IPS DF 6.9 (cell line): Measurements from ENCODE around the gene COL9A1.
"Not testable (repeated sequence)": the region's sequence is repeated elsewhere in the genome, so short reads cannot be mapped to it uniquely, and the experiment has no call there.

Experiments
- DNase-seq: peaks from one replicate; pipeline ENCODE4 v3.0.0-alpha.2; 2013; ENCODE audit warnings: low read depth, low spot score
- H3K27ac ChIP-seq: one replicate; pipeline ENCODE4 v1.5.1; 2013; ENCODE audit warnings: low read length, control low read depth
- H3K27me3 ChIP-seq: 2 replicates; pipeline ENCODE4 v1.6.1; 2013; ENCODE audit warnings: mild to moderate bottlenecking, low read length; ENCODE audit not compliant: control insufficient read depth, insufficient read depth
- H3K36me3 ChIP-seq: 2 replicates; pipeline ENCODE4 v1.6.1; 2013; ENCODE audit warnings: low read length; ENCODE audit not compliant: control insufficient read depth, insufficient read depth
- H3K4me1 ChIP-seq: 2 replicates; pipeline ENCODE4 v1.6.1; 2013; ENCODE audit warnings: low read length; ENCODE audit not compliant: control insufficient read depth, insufficient read depth
- H3K4me3 ChIP-seq: 2 replicates; pipeline ENCODE4 v1.5.1; 2013; ENCODE audit warnings: mild to moderate bottlenecking, low read length
- H3K9me3 ChIP-seq: 2 replicates; pipeline ENCODE4 v1.6.1; 2013; ENCODE audit warnings: low read length, inconsistent platforms; ENCODE audit not compliant: control insufficient read depth, insufficient read depth
- WGBS: extraction: QIAGEN DNeasy Blood & Tissue Kit; methylation state at CpG from one replicate; pipeline ENCODE4 v1.1.7; 2013; ENCODE audit warnings: mixed read lengths, missing lambda C conversion rate; ENCODE audit not compliant: insufficient read length, insufficient coverage; 5-methylcytosine and 5-hydroxymethylcytosine counted together

Gene COL9A1

GRCh38 chr6:70315079-70315751 lies 12.3 kb upstream of the COL9A1 start:
- no peaks in the 10 kb centered on the region for H3K27me3 ChIP-seq
- WGBS, result no CpG with 5 or more reads among the region's 2 CpGs
- no peak overlapping the region for H3K4me3 ChIP-seq

GRCh38 chr6:70314296-70314695 lies 11.4 kb upstream of the COL9A1 start:
- Histone ChIP-seq H3K4me3 (no peak overlapping the region), H3K36me3 (no peaks in the 10 kb centered on the region), H3K9me3 (no peaks in the 10 kb centered on the region), H3K27ac (no peak overlapping the region), H3K4me1 (no peaks in the 10 kb centered on the region), H3K27me3 (no peaks in the 10 kb centered on the region)
- WGBS, result no CpG with 5 or more reads among the region's 4 CpGs
- DNase-seq, result no peak

More at GRCh38 chr6:70315079-70315751, 12.3 kb upstream of the COL9A1 start:
- H3K4me1 ChIP-seq, result no peaks in the 10 kb centered on the region
- no peak overlapping the region for H3K27ac ChIP-seq
- no peak for DNase-seq
- H3K36me3 ChIP-seq, result no peaks in the 10 kb centered on the region
- H3K9me3 ChIP-seq, result no peaks in the 10 kb centered on the region

- H3K27ac ChIP-seq, result no peak overlapping the region
- DNase-seq, result no peak
- no peaks in the 10 kb centered on the region for H3K9me3 ChIP-seq
- no CpG with 5 or more reads among the region's 5 CpGs for WGBS
- no peaks in the 10 kb centered on the region for H3K36me3 ChIP-seq
- no peaks in the 10 kb centered on the region for H3K27me3 ChIP-seq
- no peaks in the 10 kb centered on the region for H3K4me1 ChIP-seq
- no peak overlapping the region for H3K4me3 ChIP-seq
Measured at GRCh38 chr6:70312165-70312745, 9.4 kb upstream of the COL9A1 start.

- DNase-seq, result peak; percentile 18
Measured at GRCh38 chr6:70310063-70310694, 7.3 kb upstream of the COL9A1 start.

GRCh38 chr6:70309243-70309642 lies 6.4 kb upstream of the COL9A1 start:
- Histone ChIP-seq H3K27me3 (no peaks in the 10 kb centered on the region), H3K4me3 (no peak overlapping the region), H3K36me3 (no peaks in the 10 kb centered on the region), H3K9me3 (no peaks in the 10 kb centered on the region), H3K4me1 (no peaks in the 10 kb centered on the region), H3K27ac (no peak overlapping the region)
- DNase-seq, result no peak
- no CpG with 5 or more reads among the region's 2 CpGs for WGBS

More at GRCh38 chr6:70310063-70310694, 7.3 kb upstream of the COL9A1 start:
- Histone ChIP-seq H3K27ac (no peak overlapping the region), H3K36me3 (no peaks in the 10 kb centered on the region), H3K4me3 (no peak overlapping the region), H3K4me1 (no peaks in the 10 kb centered on the region), H3K27me3 (no peaks in the 10 kb centered on the region), H3K9me3 (no peaks in the 10 kb centered on the region)
- WGBS, result no CpG with 5 or more reads among the region's 4 CpGs

- DNase-seq, H3K27me3 ChIP-seq, H3K9me3 ChIP-seq, H3K36me3 ChIP-seq, H3K27ac ChIP-seq, H3K4me1 ChIP-seq, H3K4me3 ChIP-seq: not testable (repeated sequence)
Measured at GRCh38 chr6:70308142-70308541, 5.3 kb upstream of the COL9A1 start.

- Histone ChIP-seq H3K4me3 (no peak overlapping the region), H3K27ac (no peak overlapping the region), H3K4me1 (no peaks in the 10 kb centered on the region), H3K36me3 (no peaks in the 10 kb centered on the region), H3K27me3 (no peaks in the 10 kb centered on the region), H3K9me3 (no peaks in the 10 kb centered on the region)
- no CpG with 5 or more reads among the region's 3 CpGs for WGBS
- DNase-seq, result no peak
Measured at GRCh38 chr6:70307008-70307407, 4.1 kb upstream of the COL9A1 start.

GRCh38 chr6:70304616-70305015 lies 1.7 kb upstream of the COL9A1 start:
- Histone ChIP-seq H3K9me3 (no peaks in the 10 kb centered on the region), H3K4me3 (no peak overlapping the region), H3K27me3 (no peaks in the 10 kb centered on the region), H3K4me1 (no peaks in the 10 kb centered on the region), H3K36me3 (no peaks in the 10 kb centered on the region), H3K27ac (no peak overlapping the region)
- DNase-seq, result no peak
- WGBS, result no CpG with 5 or more reads among the region's 1 CpG

GRCh38 chr6:70299456-70299855 lies 3.4 kb downstream of the COL9A1 start:
- Histone ChIP-seq H3K4me3 (no peak overlapping the region), H3K27ac (no peak overlapping the region), H3K27me3 (no peaks in the 10 kb centered on the region), H3K9me3 (no peaks in the 10 kb centered on the region), H3K36me3 (no peaks in the 10 kb centered on the region), H3K4me1 (no peaks in the 10 kb centered on the region)
- no peak for DNase-seq
- no CpG with 5 or more reads among the region's 2 CpGs for WGBS

- H3K4me1 ChIP-seq, result no peaks in the 10 kb centered on the region
- no peak for DNase-seq
- no peaks in the 10 kb centered on the region for H3K36me3 ChIP-seq
- no peak overlapping the region for H3K4me3 ChIP-seq
- no peaks in the 10 kb centered on the region for H3K27me3 ChIP-seq
- H3K27ac ChIP-seq, result no peak overlapping the region
- no peaks in the 10 kb centered on the region for H3K9me3 ChIP-seq
Measured at GRCh38 chr6:70298068-70298467, 4.8 kb downstream of the COL9A1 start.

GRCh38 chr6:70292193-70292592 lies 10.7 kb downstream of the COL9A1 start:
- H3K9me3 ChIP-seq, result no peaks in the 10 kb centered on the region
- H3K27ac ChIP-seq, result no peak overlapping the region
- no peak overlapping the region for H3K4me3 ChIP-seq
- no peaks in the 10 kb centered on the region for H3K27me3 ChIP-seq
- no peaks in the 10 kb centered on the region for H3K36me3 ChIP-seq
- H3K4me1 ChIP-seq, result no peaks in the 10 kb centered on the region
- DNase-seq, result no peak
- WGBS, result no CpG with 5 or more reads among the region's 1 CpG
